Trophoblast cell (in vitro differentiated cells and primary cell): ENCODE measurements around the gene ZMYM2.
A peak's percentile ranks its signal among the peaks of the same experiment; 100 is the strongest.

Experiments
- DNase-seq, 2 donors: peaks; one replicate each; pipeline ENCODE4 v3.0.0-alpha.2; 2016
- H2AFZ ChIP-seq: 2 replicates; pipeline ENCODE4 v1.6.1; 2013; ENCODE audit warnings: low read length, moderate library complexity, mild to moderate bottlenecking; ENCODE audit not compliant: insufficient read depth, poor library complexity
- H2AK5ac ChIP-seq: 2 replicates; pipeline ENCODE4 v1.6.1; 2013; ENCODE audit warnings: mild to moderate bottlenecking, low read length
- H2BK120ac ChIP-seq: 2 replicates; pipeline ENCODE4 v1.6.1; 2013; ENCODE audit warnings: low read length, mild to moderate bottlenecking, moderate library complexity; ENCODE audit not compliant: insufficient read depth, poor library complexity
- H2BK12ac ChIP-seq: 2 replicates; pipeline ENCODE4 v1.6.1; 2013; ENCODE audit warnings: mild to moderate bottlenecking, low read length, moderate library complexity
- H2BK5ac ChIP-seq: 2 replicates; pipeline ENCODE4 v1.6.1; 2013; ENCODE audit warnings: low read length, low read depth, moderate library complexity, mild to moderate bottlenecking; ENCODE audit not compliant: poor library complexity
- H3K14ac ChIP-seq: 2 replicates; pipeline ENCODE4 v1.6.1; 2013; ENCODE audit warnings: mild to moderate bottlenecking, low read length
- H3K18ac ChIP-seq: 2 replicates; pipeline ENCODE4 v1.6.1; 2013; ENCODE audit warnings: mild to moderate bottlenecking, low read length
- H3K23ac ChIP-seq: 2 replicates; pipeline ENCODE4 v1.6.1; 2013; ENCODE audit warnings: low read length
- H3K27ac ChIP-seq: 2 replicates; pipeline ENCODE4 v1.5.1; 2013; ENCODE audit warnings: low read depth, mild to moderate bottlenecking, inconsistent platforms, low read length, moderate library complexity
- H3K27me3 ChIP-seq: 2 replicates; pipeline ENCODE4 v1.6.1; 2013; ENCODE audit warnings: inconsistent platforms, mild to moderate bottlenecking, low read length, moderate library complexity; ENCODE audit not compliant: insufficient read depth
- H3K36me3 ChIP-seq, 2 experiments: 1 replicate in 1 of 2; 2 replicates in 1 of 2; pipeline ENCODE4 v1.6.1; 2013; ENCODE audit warnings: low read length in 2 of 2, mild to moderate bottlenecking in 2 of 2, moderate library complexity in 1 of 2; ENCODE audit not compliant: insufficient read depth in 2 of 2, control insufficient read depth in 1 of 2
- H3K4ac ChIP-seq: 2 replicates; pipeline ENCODE4 v1.6.1; 2013; ENCODE audit warnings: low read depth, mild to moderate bottlenecking, low read length, moderate library complexity
- H3K4me1 ChIP-seq, 2 experiments: 1 replicate in 1 of 2; 2 replicates in 1 of 2; pipeline ENCODE4 v1.6.1; 2013; ENCODE audit warnings: low read length in 2 of 2, mild to moderate bottlenecking in 2 of 2, moderate library complexity in 1 of 2; ENCODE audit not compliant: insufficient read depth in 2 of 2, control insufficient read depth in 1 of 2
- H3K4me2 ChIP-seq: 2 replicates; pipeline ENCODE4 v1.6.1; 2013; ENCODE audit warnings: inconsistent platforms, mild to moderate bottlenecking, low read length, moderate library complexity
- H3K4me3 ChIP-seq: 2 replicates; pipeline ENCODE4 v1.5.1; 2013; ENCODE audit warnings: mild to moderate bottlenecking, low read depth, low read length, inconsistent platforms
- H3K79me1 ChIP-seq: one replicate; pipeline ENCODE4 v1.6.1; 2013; ENCODE audit warnings: low read length
- H3K79me2 ChIP-seq: 2 replicates; pipeline ENCODE4 v1.6.1; 2013; ENCODE audit warnings: low read length, mild to moderate bottlenecking; ENCODE audit not compliant: control insufficient read depth, insufficient read depth, poor library complexity
- H3K9ac ChIP-seq: 2 replicates; pipeline ENCODE4 v1.6.1; 2013; ENCODE audit warnings: mild to moderate bottlenecking, low read length
- H3K9me3 ChIP-seq: 2 replicates; pipeline ENCODE4 v1.6.1; 2013; ENCODE audit warnings: low read depth, mild to moderate bottlenecking, control low read depth, inconsistent platforms, low read length; ENCODE audit not compliant: insufficient read depth
- H4K12ac ChIP-seq: 2 replicates; pipeline ENCODE4 v1.6.1; 2013; ENCODE audit warnings: low read depth, mild to moderate bottlenecking, low read length, moderate library complexity
- H4K8ac ChIP-seq: 2 replicates; pipeline ENCODE4 v1.6.1; 2013; ENCODE audit warnings: low read depth, mild to moderate bottlenecking, low read length, moderate library complexity
- H4K91ac ChIP-seq: one replicate; pipeline ENCODE4 v1.6.1; 2013; ENCODE audit warnings: low read depth, mild to moderate bottlenecking, low read length, moderate library complexity
- WGBS: extraction: QIAGEN DNeasy Blood & Tissue Kit; methylation state at CpG from one replicate; pipeline ENCODE4 v1.1.7; 2013; ENCODE audit warnings: missing lambda C conversion rate; ENCODE audit not compliant: insufficient read length, insufficient coverage; ENCODE audit errors: extremely low coverage; 5-methylcytosine and 5-hydroxymethylcytosine counted together

Gene ZMYM2

GRCh38 chr13:20024702-20025101, 66.2 kb downstream of the ZMYM2 start:
- Histone ChIP-seq H4K8ac (no peak overlapping the region), H3K27ac (no peak overlapping the region), H2BK12ac (no peak overlapping the region), H3K9me3 (no peaks in the 10 kb centered on the region), H3K79me2 (no peaks in the 10 kb centered on the region), H3K4ac (no peak overlapping the region), H3K14ac (no peak overlapping the region), H3K18ac (no peak overlapping the region), H3K4me3 (no peak overlapping the region), H3K4me2 (no peak overlapping the region), H3K9ac (no peak overlapping the region), H3K4me1 (no peaks in the 10 kb centered on the region), H4K91ac (no peak overlapping the region), H2AK5ac (no peak overlapping the region), H2BK120ac (no peak overlapping the region), H2AFZ (no peak overlapping the region), H3K36me3 (peaks cover 0 to 5% of the 10 kb centered on the region in 2 experiments), H2BK5ac (no peak overlapping the region), H3K23ac (no peak overlapping the region), H3K27me3 (no peaks in the 10 kb centered on the region), H4K12ac (no peak overlapping the region), H3K79me1 (no peaks in the 10 kb centered on the region)
- no CpG with 5 or more reads among the region's 2 CpGs for WGBS
- no peak for DNase-seq

DNA sequence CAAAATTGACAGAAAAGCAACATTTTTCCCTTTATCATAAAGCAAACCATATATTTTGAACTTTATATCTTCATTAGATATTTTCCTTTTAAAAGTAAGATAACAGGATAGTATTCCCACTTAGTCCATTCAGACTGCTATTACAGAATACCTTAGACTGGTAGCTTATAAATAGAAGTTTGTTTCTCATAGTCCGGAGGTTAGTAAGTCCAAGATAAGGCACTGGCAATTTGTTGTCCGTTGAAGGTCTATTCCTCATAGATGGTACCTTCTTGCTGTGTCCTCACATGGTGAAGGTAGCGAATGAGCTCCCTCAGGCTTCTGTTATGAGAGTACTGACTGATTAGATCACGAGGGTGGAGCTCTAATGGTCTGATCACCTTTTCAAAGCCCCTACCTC, 70.4 kb downstream of the ZMYM2 start:
- H4K91ac ChIP-seq, result no peak overlapping the region
- no peak overlapping the region for H3K14ac ChIP-seq
- H3K9me3 ChIP-seq, result no peaks in the 10 kb centered on the region
- H2BK12ac ChIP-seq, result no peak overlapping the region
- no CpG with 5 or more reads among the region's 4 CpGs for WGBS
- no peaks in the 10 kb centered on the region for H3K4me1 ChIP-seq
- no peak overlapping the region for H2BK120ac ChIP-seq
- no peaks in the 10 kb centered on the region for H3K79me1 ChIP-seq
- no peak overlapping the region for H3K9ac ChIP-seq
- H3K4ac ChIP-seq, result no peak overlapping the region
- H4K12ac ChIP-seq, result no peak overlapping the region
- peaks cover 9 to 11% of the 10 kb centered on the region in 2 experiments for H3K36me3 ChIP-seq
- H3K4me2 ChIP-seq, result no peak overlapping the region
- no peak overlapping the region for H2AFZ ChIP-seq
- H2BK5ac ChIP-seq, result no peak overlapping the region
- no peak overlapping the region for H3K27ac ChIP-seq
- H4K8ac ChIP-seq, result no peak overlapping the region
- H3K27me3 ChIP-seq, result no peaks in the 10 kb centered on the region
- no peak overlapping the region for H3K23ac ChIP-seq
- no peak overlapping the region for H3K4me3 ChIP-seq
- no peaks in the 10 kb centered on the region for H3K79me2 ChIP-seq
- no peak overlapping the region for H3K18ac ChIP-seq
- no peak for DNase-seq
- no peak overlapping the region for H2AK5ac ChIP-seq

DNA sequence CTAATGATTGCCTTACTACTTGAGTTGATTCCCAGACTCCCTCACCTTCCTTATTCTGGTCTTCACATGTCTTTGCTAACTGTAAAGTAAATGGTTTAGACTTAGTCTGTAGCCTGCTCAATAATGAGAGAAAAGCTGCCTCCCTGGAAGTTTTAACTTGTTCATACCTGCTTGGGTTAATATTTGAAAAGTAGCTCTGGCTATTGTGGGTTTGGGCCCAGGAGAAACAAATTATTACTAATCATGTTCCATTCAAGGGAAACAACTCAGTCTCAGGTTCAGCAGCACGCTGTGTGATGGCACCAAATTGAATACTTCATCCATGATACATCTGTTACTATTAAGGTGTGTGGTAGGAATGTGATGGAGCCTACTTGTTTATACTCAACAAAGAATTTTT, 75.0 kb downstream of the ZMYM2 start:
- Histone ChIP-seq H2BK120ac (no peak overlapping the region), H2AFZ (no peak overlapping the region), H2BK12ac (no peak overlapping the region), H3K4ac (no peak overlapping the region), H3K9ac (no peak overlapping the region), H3K27ac (no peak overlapping the region), H3K9me3 (no peaks in the 10 kb centered on the region), H2AK5ac (no peak overlapping the region), H3K79me1 (no peaks in the 10 kb centered on the region), H3K14ac (no peak overlapping the region), H3K4me2 (no peak overlapping the region), H3K23ac (no peak overlapping the region), H4K8ac (no peak overlapping the region), H3K27me3 (no peaks in the 10 kb centered on the region), H2BK5ac (no peak overlapping the region), H3K18ac (no peak overlapping the region), H3K79me2 (no peaks in the 10 kb centered on the region), H3K36me3 (peaks cover 12 to 14% of the 10 kb centered on the region in 2 experiments), H4K12ac (no peak overlapping the region), H4K91ac (no peak overlapping the region), H3K4me3 (no peak overlapping the region), H3K4me1 (no peaks in the 10 kb centered on the region)
- no CpG with 5 or more reads among the region's 1 CpG for WGBS
- DNase-seq, result no peak

DNA sequence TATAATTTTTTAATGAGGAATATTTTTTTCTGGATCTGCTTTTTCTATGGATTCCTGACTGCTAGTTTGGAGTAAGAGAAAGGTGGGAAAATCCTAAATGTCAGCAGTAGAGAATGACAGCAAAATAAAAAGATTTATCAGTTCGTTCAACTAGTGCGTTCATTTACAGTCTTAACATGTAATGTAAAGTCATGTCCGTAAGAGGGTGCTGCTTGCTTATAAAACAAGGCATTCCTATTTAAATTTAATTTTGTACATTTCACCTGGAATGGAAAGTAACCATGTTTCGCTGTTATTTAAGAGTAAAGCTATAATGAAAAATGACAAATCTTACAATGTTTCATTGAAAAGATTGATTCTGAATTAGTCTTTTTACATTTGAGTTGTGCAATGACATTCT, 76.6 kb downstream of the ZMYM2 start:
- Histone ChIP-seq H3K9ac (no peak overlapping the region), H2BK12ac (no peak overlapping the region), H3K4me1 (no peaks in the 10 kb centered on the region), H3K4me3 (no peak overlapping the region), H3K4ac (no peak overlapping the region), H4K91ac (no peak overlapping the region), H3K79me2 (no peaks in the 10 kb centered on the region), H2BK120ac (no peak overlapping the region), H2AK5ac (no peak overlapping the region), H3K27ac (no peak overlapping the region), H3K9me3 (no peaks in the 10 kb centered on the region), H3K23ac (no peak overlapping the region), H3K18ac (no peak overlapping the region), H3K36me3 (peaks cover 9 to 12% of the 10 kb centered on the region in 2 experiments), H2BK5ac (no peak overlapping the region), H3K4me2 (no peak overlapping the region), H2AFZ (no peak overlapping the region), H4K8ac (no peak overlapping the region), H3K79me1 (no peaks in the 10 kb centered on the region), H4K12ac (no peak overlapping the region), H3K14ac (no peak overlapping the region), H3K27me3 (no peaks in the 10 kb centered on the region)
- peak in 1 of 2 donors; percentile 56 for DNase-seq
- no CpG with 5 or more reads among the region's 4 CpGs for WGBS
